ENCODE measurements around the gene GIPC3. TPM values are rescaled to one million over a fixed set of nuclear protein-coding genes. Genes with fewer than 3 reads are reported as not detected.

GIPC3 gene
- total RNA-seq, 1 donor from 2014 or later, result 1.8 TPM

DNA sequence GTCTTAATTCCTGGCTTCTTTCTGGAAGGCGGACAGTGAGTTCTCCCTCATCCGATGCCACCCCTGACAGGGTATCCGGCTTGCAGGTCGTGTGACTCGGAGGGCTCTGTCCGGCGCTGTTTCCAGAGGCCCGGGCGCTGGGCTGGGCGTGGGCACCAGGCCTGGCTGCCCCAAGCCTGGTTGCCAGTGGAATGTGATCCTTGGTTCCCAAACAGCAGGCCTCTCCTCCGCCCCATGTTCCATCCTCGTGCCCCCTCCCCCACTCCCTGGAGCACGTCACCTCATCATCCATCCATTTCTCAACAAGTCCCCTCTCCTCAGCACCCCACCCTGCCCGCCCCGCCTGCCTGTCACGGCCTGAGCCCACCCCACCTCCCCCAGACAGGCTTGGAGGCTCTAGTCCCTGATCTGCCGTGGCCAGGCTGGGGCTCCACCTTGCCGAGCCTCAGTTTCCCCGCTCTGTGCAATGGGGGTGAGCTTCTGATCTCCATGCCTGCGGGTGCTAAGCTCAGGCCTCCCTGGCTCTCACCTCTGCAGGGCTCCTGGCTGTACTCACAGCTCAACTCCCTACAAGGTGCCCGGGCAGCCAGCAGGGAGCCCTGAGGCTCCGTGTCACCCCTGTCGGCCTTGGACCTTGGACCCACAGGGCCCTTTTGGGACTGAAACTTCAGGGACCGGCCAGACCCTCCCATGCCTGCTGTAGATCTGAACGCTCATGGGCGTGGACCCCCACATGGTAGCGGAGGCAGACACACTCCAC, 19.1 kb downstream of the GIPC3 start:
- no peak for DNase-seq (ENCODE audit: low spot score)

DNA sequence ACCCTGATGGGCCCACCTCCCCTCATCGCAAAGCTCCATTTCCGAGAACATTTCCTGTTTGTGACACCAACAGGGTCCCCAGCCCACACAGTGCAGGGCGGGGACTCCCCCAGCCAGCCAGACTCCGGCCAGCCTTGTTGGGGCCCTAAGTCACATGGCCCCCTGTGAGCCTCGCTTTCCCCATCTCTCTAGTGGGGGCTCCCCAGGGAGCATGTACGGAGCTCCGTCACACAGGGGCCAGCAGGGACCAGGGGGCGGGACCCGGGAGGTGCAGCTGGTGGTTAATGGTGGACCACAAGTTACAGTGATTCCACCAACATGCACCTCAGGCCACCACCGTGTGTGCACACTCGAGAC, 19.7 kb downstream of the GIPC3 start:
- no peak for DNase-seq (ENCODE audit: low spot score)

DNA sequence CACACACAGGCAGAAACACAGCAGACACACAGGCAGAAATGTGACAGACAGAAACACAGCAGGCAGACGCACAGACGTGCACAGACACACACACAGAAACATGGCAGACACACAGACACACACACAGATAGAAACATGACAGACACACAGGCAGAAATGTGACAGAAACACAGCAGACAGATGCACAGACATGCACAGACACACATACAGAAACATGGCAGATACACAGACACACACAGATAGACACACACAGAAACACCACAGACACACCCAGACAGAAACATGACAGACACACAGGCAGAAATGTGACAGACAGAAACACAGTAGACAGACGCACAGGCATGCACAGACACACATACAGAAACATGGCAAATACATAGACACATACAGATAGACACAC, 20.1 kb downstream of the GIPC3 start:
- DNase-seq (ENCODE audit: low spot score), result no peak

DNA sequence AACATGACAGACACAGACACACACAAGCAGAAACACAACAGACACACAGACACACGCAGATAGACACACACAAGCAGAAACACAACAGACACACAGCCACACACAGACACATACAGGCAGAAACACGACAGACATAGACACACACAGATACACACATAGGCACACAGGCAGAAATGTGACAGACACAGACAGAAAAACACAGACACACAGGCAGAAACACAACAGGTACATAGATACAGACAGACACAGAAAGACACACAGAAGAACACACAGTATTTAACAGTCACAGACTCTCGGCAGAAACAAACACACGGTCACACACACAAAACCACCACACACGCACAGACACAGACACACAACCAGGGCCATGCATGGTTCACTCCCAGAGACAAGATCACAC, 20.5 kb downstream of the GIPC3 start:
- no peak for DNase-seq (ENCODE audit: low spot score)

DNA sequence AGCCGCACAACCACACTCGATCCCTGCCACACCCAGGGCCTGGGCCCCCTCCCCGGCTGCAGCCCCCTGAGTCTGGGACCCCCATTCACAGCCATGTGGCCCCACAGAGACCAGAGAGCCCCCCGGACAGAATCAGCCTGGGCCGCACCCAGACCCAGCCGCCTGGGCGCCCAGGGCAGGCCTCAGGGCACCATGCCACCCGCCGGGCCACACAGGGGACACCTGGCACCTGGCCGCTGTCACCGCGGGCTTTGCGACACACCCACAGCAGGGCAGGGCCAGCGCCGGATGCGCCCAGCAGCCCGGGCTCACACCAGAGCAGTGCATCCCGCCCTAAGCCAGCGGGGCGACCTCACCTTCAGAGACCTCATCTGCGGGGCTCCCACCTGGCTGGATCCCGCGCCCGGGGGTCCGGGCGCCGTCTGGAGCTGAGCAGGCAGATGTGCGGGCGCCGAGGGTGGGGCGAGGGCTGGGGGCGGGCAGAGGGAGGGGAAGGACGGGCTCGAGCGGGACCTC, 21.0 kb downstream of the GIPC3 start:
- no peak for DNase-seq (ENCODE audit: low spot score)

DNA sequence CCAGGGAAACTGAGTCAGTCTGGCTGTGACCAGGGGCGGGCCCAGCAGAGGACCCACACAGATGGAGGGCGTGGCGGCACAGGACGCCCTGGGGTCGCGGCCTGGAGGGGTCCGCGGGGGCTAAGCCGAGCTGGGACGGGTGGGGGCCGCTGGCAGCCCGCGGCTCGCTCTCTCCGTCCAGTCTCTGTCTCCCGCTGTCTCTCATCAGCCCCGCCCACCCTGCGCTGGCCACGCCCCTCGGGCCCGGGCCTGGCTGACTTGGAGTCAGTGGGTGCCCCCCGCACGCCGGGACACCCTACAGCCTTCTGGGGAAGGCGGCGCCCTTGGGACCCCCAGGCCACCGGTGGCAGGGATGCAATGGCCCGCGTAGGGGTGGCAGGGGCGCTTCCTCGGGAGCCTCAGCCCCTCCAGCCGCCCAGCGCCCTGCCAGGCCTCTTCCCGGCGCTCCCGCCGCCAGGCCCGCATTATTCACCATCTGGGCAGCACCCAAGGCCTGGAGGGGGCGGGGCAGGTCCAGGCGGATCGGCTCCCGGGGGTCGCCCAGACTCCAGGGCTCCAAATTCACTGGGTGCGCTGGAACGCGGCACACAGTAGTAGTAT, 21.5 kb downstream of the GIPC3 start, which contains the start of gene TBXA2R:
Gene TBXA2R, minus strand, starts transcription at position 186 of the 600 bp plus-strand sequence. CDS start 6,241 bp downstream, outside the sequence.
- no peak for DNase-seq (ENCODE audit: low spot score)

DNA sequence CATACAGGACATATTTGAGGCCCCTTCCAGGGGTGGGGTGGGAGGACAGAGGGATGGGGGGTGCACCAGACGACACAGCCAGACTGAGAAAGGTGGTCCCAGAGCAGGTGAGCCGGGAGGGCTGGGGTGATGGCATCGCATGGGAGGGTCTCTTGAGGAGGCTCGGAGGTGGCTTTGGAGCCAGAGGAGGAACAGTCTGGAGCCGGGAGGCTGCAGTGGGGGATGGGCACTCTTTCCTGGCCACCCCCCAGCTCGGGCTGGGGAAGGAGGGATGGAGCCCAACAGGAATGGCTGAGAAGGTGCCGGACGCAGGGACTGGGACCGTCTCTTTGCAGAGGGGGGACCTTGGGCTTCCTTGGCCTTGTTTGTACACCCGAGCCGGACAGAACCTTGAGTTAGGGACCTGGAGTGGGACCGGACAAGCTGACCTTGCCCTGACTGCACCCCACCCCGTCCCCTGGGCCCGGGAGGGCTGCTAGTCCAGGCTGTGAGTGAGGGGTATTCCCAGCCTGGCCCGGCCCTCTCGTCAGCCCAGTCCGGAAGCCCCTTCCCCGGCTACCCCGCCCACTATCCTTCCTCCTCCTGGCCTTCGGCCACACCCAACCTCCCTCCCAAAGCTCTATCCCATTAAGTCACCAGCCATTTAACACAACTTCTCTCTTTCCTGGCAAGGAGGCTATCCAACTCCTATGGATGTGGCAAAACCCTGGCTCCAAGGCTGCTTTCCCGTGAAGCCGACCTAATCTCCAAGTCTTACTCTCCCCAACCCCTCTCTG, 22.2 kb downstream of the GIPC3 start:
- no peak for DNase-seq (ENCODE audit: low spot score)

DNA sequence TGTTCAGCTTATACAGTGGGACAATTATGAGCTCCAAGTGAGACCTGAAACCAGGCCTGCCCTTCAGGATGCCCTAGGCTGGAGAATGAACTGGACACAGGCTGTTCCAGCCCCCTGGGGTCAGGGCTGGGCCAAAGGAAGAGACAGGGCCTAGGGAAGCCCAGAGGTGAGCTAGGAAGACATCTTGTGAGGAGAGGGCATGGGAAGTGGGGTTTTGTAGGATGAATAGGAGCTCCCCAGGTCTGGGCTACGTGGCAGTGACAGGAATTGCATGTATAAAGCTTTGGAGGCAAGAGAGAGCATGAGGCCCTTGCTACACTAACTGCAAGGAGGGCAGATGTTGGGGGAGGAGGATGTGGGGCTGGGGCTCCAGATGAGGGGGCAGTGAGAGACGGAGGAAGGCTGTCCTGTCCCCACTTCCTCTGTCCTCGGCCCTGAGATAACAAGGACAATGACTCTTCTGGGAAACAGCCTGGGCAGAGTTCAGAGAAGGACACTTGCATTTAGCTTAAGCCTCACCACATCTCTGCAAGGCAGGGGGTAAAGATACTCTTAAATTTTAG, 22.9 kb downstream of the GIPC3 start:
- no peak for DNase-seq (ENCODE audit: low spot score)

DNA sequence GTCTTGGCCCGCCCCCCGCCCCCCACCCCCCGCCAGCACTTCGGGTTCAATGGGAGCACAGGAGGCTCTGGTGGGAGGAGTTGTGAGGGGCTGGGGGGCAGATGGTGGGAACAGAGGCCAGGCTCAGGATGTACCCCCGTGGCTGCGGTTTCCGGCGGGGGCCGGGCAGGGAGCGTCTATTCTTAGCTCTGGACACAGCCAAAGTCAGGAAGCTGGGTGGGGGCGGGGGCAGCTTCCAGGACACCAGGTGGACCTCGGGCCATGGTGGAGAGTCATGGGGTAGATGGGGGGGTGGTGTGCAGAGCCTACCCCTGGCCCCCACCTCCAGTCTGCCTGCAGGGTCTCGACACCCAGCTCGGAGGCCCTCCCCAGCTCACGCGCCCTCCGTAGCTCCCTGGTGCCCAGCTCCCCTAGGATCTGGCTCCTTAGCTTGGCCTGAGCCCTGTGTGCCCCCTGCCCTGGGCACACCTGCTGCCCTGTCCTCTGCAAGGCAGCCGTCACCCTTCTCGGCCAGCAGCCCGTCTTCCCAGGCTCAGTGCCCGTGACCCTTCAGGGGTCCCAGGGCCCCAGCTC, 23.6 kb downstream of the GIPC3 start:
- no peak for DNase-seq (ENCODE audit: low spot score)

DNA sequence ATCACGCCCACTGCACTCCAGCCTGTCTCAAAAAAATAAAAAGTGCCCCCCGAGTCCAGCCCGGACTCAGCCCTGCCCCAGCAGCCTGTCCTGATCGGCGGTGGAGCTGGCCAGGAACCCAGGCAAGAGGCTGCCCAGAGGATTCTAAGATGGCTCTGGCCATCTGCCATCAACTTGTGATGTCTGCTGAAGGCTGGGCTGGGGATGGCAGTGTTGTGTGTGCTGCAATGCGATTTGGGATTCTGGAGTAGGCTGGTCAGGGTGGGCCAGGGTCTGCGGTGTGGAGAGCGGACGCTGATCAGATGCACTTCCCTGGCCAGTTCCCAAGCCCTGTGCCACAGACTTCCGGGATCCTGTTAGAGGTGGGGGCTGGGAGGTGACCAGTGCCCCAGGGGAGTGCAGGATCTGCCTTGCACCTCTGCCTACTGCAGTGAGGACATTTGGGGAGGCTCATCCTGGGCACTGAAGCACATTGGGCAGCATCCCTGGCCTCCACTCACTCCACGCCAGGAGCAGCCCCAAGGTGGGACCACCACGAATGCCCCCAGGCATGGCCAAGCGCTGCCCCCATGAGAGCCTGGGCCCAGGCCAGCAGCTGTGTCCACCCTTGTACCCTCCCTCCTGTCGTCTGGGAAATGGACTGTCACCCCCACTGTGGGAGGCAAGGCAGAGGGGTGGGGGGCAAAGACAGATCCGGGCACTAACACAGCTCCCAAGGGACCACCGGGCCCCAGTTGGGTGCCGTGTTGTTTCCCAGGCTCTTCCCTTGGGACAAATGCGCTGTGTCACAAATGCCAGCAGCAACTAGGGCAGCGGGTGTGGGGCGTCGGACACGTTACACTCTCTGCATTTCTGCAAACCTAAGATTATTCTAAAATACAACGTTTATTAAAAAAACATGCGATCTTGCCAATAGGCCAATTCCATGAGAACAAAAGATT, 24.8 kb downstream of the GIPC3 start:
- no peak for DNase-seq (ENCODE audit: low spot score)

DNA sequence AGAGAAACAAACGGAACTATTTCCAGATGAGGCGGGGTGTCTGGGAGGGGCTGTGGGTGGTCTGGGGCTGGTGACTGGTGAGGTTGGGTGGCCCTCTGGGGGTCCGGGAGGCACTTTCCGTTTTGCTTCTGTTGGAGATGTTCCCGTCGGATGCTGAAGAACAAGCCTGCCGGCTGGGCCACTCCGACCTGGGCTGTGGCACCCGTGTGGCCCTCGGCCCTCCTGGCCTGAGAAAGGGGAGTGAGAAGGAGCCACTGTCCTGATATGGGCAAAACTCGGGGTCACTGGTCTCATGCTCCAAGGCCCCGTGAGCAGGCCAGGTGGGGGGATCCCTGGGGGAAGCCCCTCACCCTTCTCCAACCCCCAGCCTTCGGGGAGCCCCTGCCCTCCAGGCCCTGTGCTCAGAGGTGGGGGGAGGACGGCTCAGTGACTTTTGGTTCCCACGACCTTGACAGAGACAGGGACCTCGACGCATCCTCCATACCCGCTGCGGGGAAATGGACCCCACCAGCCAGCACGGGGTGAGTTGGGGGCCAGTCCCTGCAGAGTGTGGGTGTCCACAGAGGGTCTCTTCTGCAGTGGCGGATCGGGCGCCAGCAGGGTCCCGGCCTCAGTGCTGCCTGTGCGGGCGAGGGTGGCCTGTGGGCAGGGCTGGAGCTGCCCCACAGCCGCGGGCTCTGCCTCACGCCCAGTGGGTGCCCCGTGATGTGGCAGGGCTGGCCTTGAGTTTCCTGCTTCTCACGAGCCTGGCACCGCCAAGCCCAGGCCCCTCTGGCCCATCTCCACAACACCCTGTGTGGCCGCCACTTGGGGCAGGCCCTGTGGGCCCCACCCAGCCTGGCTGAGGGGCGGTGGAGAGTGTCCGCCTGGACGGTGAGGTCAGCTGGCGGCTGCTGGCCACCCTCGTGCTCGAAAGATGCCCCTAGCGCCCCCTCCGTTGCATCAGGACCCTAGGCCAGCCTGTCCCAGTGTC, 25.8 kb downstream of the GIPC3 start:
- no peak for DNase-seq (ENCODE audit: low spot score)

DNA sequence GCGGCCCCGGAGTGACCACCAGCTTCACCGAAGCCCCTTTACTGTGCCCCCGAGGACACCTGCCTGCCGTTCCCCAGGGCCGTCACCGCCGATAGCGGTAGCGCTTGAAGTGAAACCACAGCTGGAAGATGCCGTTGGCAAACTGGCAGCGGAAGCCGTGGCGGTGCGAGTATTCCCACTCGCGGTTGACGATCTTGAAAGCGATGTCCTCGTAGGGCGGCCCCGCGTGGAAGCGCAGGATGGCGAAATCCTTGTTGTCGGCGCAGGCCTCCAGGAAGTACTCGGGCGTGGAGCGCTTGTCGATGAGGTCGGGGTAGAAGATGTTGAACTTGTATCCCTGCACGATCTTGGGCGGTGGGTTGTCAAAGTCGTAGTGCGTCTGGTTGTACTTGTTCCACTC, 26.6 kb downstream of the GIPC3 start:
- no peak for DNase-seq (ENCODE audit: low spot score)

DNA sequence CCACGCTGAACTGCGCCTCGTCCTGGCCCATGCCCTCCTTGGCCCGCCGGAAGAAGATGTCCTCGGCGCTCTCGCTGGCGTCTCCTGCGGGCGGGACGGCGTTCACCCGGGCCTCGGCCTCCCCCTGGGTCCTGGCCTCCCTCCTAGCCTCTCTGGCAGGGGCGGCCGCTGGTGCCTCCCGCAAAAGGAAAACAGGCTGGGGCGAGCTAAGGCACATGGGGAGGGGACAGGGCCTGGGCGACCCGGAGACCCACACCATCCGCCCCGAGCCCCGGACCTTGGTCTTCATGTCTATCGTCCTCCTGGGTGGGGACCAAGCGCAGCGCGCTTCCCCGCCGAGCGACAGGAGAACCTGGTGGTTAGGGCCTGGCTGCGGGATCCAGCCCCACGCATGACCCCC, 27.1 kb downstream of the GIPC3 start:
- DNase-seq (ENCODE audit: low spot score), result no peak

DNA sequence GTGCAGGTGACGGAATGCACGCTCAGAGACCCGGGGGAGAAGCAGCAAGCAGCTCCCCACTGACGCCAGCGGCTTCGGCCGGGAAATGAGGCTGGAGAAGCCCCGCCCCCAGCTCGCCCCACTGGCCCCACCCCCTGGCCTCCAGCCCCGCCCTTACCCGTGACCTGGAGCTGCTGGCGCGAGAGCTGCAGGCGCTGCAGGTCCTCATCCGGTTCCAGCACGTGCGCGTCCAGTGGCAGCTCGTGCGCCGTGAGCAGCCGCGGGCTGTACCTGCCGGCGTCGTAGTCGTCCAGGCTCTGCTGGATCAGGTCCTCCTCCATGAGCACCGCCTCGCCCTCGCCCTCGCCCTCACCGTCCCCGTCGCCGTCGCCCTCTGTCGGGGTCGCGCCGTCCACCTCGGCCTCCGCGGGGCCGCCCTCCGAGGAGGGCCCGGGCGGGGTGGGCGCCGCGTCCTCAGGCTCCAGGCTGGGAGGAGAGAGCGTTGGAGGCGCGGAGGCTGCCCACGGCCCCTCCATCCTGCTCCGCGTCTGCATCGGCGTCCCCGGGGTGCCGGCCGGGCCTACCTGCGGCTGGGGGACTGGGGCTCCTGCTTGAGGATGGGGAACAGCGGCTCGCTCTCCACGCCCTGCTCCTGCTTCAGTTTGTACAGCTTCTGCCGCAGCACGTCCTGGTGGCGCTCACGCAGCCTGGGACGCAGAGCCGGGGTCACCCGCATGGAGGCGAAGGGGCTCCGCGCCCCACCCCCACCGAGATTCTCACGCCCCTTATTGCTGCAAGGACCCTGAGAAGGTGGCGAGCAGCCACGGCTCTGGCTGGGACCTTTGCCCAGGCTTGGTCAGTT, 27.8 kb downstream of the GIPC3 start:
- DNase-seq (ENCODE audit: low spot score), result no peak

DNA sequence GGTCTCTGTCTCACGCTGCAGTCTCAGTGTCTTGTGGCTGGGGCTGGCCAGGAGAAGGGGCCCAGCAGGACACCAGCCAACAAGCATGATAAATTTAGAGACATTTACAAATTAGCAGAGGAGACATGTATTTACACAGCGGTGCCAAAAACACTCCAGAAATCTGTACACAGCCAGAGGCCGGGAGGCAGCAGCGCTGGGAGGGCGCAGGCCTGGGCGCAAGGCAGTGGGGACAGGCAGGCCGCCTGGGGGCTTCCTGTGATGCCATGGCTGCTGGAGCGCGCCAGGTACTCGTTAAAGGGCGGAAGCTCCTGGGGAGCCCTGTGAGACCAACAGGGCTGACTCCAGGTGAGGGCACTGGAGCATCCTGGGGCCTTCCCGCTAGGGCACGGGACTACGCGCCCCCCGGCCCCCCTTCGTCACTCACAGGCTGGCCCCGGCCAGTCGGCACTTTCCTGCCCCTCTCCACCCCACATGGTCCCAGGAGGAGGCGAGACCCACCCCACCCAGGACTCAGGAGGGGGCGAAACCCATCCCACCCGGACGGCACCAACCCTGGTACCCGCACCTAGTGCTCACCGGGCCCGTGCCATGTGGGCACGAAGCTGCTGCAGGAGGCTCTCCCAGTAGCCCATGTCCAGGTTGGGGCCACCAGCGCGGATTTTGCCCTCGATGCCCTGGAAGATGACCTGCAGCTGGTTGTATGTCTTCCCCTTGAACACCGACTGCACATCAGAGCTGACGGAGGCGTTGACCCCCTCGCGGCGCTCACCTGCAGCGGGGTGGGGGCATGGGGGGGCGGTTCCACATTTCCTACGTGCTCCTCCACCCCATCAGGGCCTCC, 28.8 kb downstream of the GIPC3 start:
- DNase-seq (ENCODE audit: low spot score), result no peak

DNA sequence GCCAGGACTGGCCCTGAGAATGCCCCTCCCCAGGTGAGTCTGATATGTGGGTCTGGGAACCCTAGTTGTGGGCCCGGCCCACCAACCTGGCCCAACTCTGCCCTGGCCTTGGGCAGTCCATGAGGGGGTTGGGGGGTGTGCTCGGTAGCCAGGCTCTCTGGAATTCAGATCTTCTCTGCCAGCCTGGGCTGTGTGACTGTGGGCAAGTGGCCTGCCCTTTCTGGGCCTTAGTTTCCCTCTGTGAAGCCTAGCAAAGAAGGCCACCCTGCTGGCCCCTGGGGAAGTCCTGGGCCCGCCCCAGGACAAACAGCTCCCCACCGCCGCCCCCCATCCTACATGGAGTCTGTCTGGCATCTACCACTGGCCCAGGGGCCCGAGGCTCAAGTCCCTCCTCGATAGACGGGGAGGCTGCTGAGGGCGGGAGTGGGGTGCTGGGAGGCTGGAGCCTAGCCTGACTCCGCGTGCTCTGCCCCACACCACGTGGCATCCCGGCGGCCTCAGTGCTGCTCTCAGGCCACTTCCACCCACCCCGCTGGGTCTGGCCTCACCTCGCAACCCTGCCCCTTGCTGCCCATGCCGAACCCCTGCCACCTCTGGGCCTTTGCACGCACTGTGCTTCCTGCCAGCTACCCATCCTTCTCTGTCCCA, 29.7 kb downstream of the GIPC3 start:
- no peak for DNase-seq (ENCODE audit: low spot score)

Measured in mesenteric fat pad (tissue), 1 donor.